NT2/D1 (cell line): ENCODE results near the gene PKP1.

ENCODE experiments used
- DNase-seq: peaks from one replicate; pipeline ENCODE4 v3.0.0-alpha.2; 2011; ENCODE audit warnings: low read depth, low spot score
- H3K27me3 ChIP-seq: 2 replicates; pipeline ENCODE4 v1.6.0; 2011; ENCODE audit warnings: mild to moderate bottlenecking; ENCODE audit not compliant: insufficient read length, insufficient read depth
- H3K36me3 ChIP-seq: 2 replicates; pipeline ENCODE4 v1.6.1; 2011; ENCODE audit warnings: mild to moderate bottlenecking, low read length, mixed read lengths; ENCODE audit not compliant: insufficient read depth, insufficient read length
- H3K4me1 ChIP-seq: 2 replicates; pipeline ENCODE4 v1.5.1; 2011; ENCODE audit not compliant: insufficient read depth, insufficient read length
- H3K4me3 ChIP-seq: 2 replicates; pipeline ENCODE4 v1.5.1; 2011; ENCODE audit warnings: low read depth; ENCODE audit not compliant: insufficient read length
- H3K9ac ChIP-seq: 2 replicates; pipeline ENCODE4 v1.6.0; 2011; ENCODE audit warnings: low read depth; ENCODE audit not compliant: insufficient read length
- H3K9me3 ChIP-seq: 2 replicates; pipeline ENCODE4 v1.5.1; 2011; ENCODE audit warnings: mild to moderate bottlenecking, low read length; ENCODE audit not compliant: insufficient read depth
- SUZ12 ChIP-seq: IDR thresholded peaks from 2 replicates; pipeline ENCODE4 v1.6.1; 2011; ENCODE audit not compliant: insufficient read length, insufficient read depth; ENCODE audit errors: extremely low read depth
- YY1 ChIP-seq: IDR thresholded peaks from 2 replicates; pipeline ENCODE4 v1.6.1; 2011; ENCODE audit not compliant: insufficient read length, insufficient read depth
- ZNF274 ChIP-seq: IDR thresholded peaks from 2 replicates; pipeline ENCODE4 v1.6.1; 2011; ENCODE audit warnings: mild to moderate bottlenecking, low read depth, low read length

PKP1 gene

DNA sequence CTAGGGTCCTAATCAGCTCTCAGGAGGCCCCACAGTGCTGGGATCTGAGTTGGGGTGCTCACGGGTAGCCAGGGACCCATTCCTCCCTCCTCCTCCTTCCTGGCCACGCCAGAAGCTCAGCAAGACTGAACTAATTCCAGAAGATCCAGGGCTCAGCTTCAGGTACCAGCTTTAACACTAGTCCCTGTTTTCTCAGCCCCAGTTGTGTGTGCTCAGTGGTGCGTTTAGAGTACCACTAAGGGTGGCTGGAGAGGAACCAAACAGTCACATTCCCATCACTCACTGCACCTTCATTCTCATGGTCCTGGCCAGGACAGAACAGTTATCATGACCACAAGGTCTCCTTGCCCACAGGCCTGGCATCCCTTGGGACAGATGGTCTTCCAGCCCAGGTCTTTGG is 20.8 kb downstream of the PKP1 start:
- peaks cover 14% of the 10 kb centered on the region for H3K4me1 ChIP-seq
- H3K9ac ChIP-seq, result no peak overlapping the region
- no peak overlapping the region for H3K4me3 ChIP-seq
- DNase-seq, result no peak
- H3K9me3 ChIP-seq, result no peaks in the 10 kb centered on the region
- TF ChIP-seq YY1, result no peak
- no peak for TF ChIP-seq SUZ12
- TF ChIP-seq ZNF274, result no peak
- no peaks in the 10 kb centered on the region for H3K36me3 ChIP-seq
- H3K27me3 ChIP-seq, result peaks cover 2% of the 10 kb centered on the region

DNA sequence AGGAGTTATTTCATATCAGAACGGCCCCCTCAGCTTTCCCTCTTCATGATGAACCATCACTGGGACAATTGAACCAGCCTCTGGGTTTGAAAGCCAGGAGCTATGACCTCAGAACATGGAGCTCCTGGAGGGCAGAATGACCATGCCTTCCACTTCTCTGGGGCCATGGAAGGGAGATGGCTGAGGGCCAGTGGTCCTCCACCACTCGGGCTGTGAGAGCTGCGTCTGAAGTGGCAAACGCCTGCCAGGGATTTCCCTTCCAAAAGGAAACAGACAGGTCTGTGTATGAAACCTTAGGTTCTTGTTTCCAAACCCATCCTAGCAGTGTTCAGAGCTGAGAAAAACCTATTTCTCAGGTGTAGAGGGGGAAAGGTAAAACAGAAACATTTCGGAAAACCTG is 22.5 kb downstream of the PKP1 start:
- Histone ChIP-seq H3K4me1 (peaks cover 16% of the 10 kb centered on the region), H3K4me3 (no peak overlapping the region)

GRCh38 chr1:201307231-201307630 is 23.9 kb downstream of the PKP1 start:
- H3K9ac ChIP-seq, result no peak overlapping the region
- no peak for TF ChIP-seq SUZ12
- TF ChIP-seq ZNF274, result no peak
- TF ChIP-seq YY1, result no peak
- no peak for DNase-seq
- H3K4me3 ChIP-seq, result no peak overlapping the region
- peaks cover 9% of the 10 kb centered on the region for H3K27me3 ChIP-seq
- H3K9me3 ChIP-seq, result no peaks in the 10 kb centered on the region
- H3K4me1 ChIP-seq, result peaks cover 20% of the 10 kb centered on the region
- H3K36me3 ChIP-seq, result no peaks in the 10 kb centered on the region

More for the DNA sequence above, 22.5 kb downstream of the PKP1 start:
- Histone ChIP-seq H3K36me3 (no peaks in the 10 kb centered on the region), H3K9ac (no peak overlapping the region), H3K27me3 (peaks cover 8% of the 10 kb centered on the region), H3K9me3 (no peaks in the 10 kb centered on the region)
- DNase-seq, result no peak
- TF ChIP-seq YY1, result no peak

DNA sequence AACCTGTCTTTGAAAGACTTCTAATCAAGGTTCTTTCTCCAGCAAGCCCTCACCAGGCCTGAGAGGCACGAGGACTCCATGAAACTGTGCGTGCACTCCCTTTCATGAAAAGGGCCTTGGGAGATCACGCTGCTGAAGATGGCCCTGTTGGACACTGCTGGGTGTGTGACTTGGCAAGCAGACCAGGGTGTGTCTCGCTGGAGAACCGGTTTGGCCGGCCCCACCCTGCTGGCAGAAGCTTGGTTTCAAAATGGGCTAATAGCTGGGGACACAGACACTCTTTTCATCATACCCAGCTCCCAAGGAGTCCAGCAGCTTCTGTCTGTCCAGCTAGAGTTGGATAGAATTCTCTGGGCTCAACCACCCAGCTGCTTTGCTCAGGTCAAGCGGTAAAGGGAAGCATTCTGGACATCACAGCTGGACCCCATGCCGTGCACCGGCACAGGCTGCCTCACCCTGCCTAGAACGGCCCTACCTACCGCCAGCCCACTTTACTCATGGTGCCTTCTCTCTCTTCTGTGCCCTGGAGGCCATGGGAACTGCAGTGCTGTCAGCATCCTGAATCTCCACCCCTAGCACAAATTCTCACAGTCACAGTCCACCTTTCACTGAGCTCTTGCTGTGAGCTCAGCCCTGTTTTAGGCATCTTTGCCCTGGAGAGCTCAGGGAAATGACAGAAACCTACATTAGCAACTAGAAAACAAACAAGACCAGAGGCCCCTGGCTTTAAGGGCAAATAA is 24.6 kb downstream of the PKP1 start:
- no peaks in the 10 kb centered on the region for H3K9me3 ChIP-seq
- no peak overlapping the region for H3K9ac ChIP-seq
- peaks cover 9% of the 10 kb centered on the region for H3K27me3 ChIP-seq
- DNase-seq, result peak; percentile 36
- no peaks in the 10 kb centered on the region for H3K36me3 ChIP-seq
- H3K4me3 ChIP-seq, result no peak overlapping the region
- H3K4me1 ChIP-seq, result peaks cover 17% of the 10 kb centered on the region
- TF ChIP-seq SUZ12, result no peak
- no peak for TF ChIP-seq ZNF274
- TF ChIP-seq YY1, result no peak

DNA sequence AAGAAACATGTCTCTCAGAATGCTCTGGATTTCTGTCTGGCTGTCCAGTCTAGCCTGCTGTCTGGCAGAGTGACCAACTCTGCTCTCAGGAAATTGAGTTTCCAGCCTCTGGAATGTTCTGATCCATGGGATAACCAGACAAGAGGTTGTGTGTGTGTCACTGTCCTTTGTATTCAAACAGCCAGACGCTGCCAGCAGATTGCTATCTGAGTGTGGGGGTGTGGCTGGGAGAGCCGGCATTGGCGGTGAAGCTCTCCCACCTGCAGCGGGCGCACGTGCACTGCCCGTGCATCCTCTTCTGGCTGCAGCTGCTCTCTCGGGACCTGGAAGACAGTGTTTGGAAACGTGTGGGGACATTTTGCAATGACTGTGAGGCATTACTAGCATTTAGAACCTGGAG is 26.1 kb downstream of the PKP1 start:
- H3K4me3 ChIP-seq, result no peak overlapping the region
- H3K4me1 ChIP-seq, result peaks cover 17% of the 10 kb centered on the region
- TF ChIP-seq ZNF274 (no peak), SUZ12 (no peak), YY1 (no peak)
- H3K27me3 ChIP-seq, result peaks cover 9% of the 10 kb centered on the region
- H3K9ac ChIP-seq, result no peak overlapping the region
- H3K36me3 ChIP-seq, result no peaks in the 10 kb centered on the region
- H3K9me3 ChIP-seq, result no peaks in the 10 kb centered on the region
- peak; percentile 40 for DNase-seq

DNA sequence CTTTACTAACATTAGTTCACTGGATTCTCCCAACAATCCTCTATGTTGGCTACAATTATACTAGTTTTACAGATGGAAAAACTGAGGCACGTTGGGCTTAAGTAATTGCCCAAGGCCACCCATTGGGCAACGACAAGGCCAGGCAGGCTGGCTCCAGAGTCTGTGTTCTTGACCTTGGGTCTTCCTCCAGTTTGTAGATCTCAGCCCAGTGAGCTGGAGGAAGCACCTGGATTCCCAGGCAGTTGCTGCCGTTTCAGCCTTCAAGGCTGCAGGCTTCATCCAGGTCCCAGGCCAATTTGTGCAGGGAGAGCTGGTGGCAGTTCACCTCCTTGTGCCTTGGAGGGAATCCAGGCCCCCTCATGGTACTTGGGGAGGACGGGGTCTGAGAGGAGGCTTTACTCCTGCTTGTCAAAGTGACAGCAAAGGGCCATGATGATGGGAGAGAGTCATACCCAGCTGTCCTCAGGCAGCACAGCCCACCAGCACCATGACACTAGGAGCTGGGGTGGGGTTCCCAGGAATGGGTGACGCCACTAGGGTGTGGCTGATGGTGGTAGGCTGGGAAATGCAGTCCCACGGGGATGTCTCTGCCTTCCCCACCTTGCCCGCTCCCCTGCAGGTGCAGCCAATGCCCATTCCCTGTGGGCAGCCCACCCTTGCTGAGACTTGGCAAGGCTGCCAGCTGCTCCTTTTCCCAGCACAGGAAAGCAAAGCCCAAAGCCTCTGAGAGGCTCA is 27.1 kb downstream of the PKP1 start:
- no peak for DNase-seq
- no peak overlapping the region for H3K9ac ChIP-seq
- peaks cover 9% of the 10 kb centered on the region for H3K27me3 ChIP-seq
- TF ChIP-seq ZNF274 (no peak), SUZ12 (no peak), YY1 (no peak)
- no peaks in the 10 kb centered on the region for H3K9me3 ChIP-seq
- H3K36me3 ChIP-seq, result no peaks in the 10 kb centered on the region
- H3K4me1 ChIP-seq, result peaks cover 17% of the 10 kb centered on the region
- no peak overlapping the region for H3K4me3 ChIP-seq

- Histone ChIP-seq H3K9ac (no peak overlapping the region), H3K4me3 (no peak overlapping the region), H3K4me1 (peaks cover 17% of the 10 kb centered on the region), H3K27me3 (peaks cover 9% of the 10 kb centered on the region), H3K9me3 (no peaks in the 10 kb centered on the region), H3K36me3 (no peaks in the 10 kb centered on the region)
- no peak for DNase-seq
- no peak for TF ChIP-seq SUZ12
- no peak for TF ChIP-seq ZNF274
- TF ChIP-seq YY1, result no peak
These were observed 27.7 kb downstream of the PKP1 start for GRCh38 chr1:201310986-201311355.
